ENCODE results near the gene BSG. TPM values are rescaled to one million over a fixed set of nuclear protein-coding genes. Genes with fewer than 3 reads are reported as not detected.
"Not testable (repeated sequence)": the region's sequence is repeated elsewhere in the genome, so short reads cannot be mapped to it uniquely, and the experiment has no call there.

BSG gene
- total RNA-seq, 1 donor = 94.2 TPM

GRCh38 chr19:621819-622218 lies 49.4 kb downstream of the BSG start:
- Histone ChIP-seq H3K9me3 (ENCODE audit: low read depth, low read length) (no peaks in the 10 kb centered on the region), H3K27me3 (ENCODE audit: insufficient read depth, low read length) (no peaks in the 10 kb centered on the region), H3K4me3 (ENCODE audit: low read length) (no peak overlapping the region), H3K4me1 (ENCODE audit: insufficient read depth, low read length) (no peaks in the 10 kb centered on the region)

- Histone ChIP-seq H3K4me1 (ENCODE audit: insufficient read depth, low read length) (no peaks in the 10 kb centered on the region), H3K4me3 (ENCODE audit: low read length) (no peak overlapping the region), H3K27me3 (ENCODE audit: insufficient read depth, low read length) (no peaks in the 10 kb centered on the region), H3K9me3 (ENCODE audit: low read depth, low read length) (no peaks in the 10 kb centered on the region)
Measured at GRCh38 chr19:622666-623065, 50.3 kb downstream of the BSG start.

GRCh38 chr19:623175-623916 lies 51.0 kb downstream of the BSG start:
- no peaks in the 10 kb centered on the region for H3K4me1 ChIP-seq (ENCODE audit: insufficient read depth, low read length)
- H3K9me3 ChIP-seq (ENCODE audit: low read depth, low read length) = no peaks in the 10 kb centered on the region
- no peaks in the 10 kb centered on the region for H3K27me3 ChIP-seq (ENCODE audit: insufficient read depth, low read length)
- no peak overlapping the region for H3K4me3 ChIP-seq (ENCODE audit: low read length)

GRCh38 chr19:623974-624373 lies 51.6 kb downstream of the BSG start:
- Histone ChIP-seq H3K4me3 (ENCODE audit: low read length) (no peak overlapping the region), H3K9me3 (ENCODE audit: low read depth, low read length) (no peaks in the 10 kb centered on the region), H3K4me1 (ENCODE audit: insufficient read depth, low read length) (no peaks in the 10 kb centered on the region), H3K27me3 (ENCODE audit: insufficient read depth, low read length) (no peaks in the 10 kb centered on the region)

- Histone ChIP-seq H3K4me1 (ENCODE audit: insufficient read depth, low read length) (no peaks in the 10 kb centered on the region), H3K4me3 (ENCODE audit: low read length) (no peak overlapping the region), H3K27me3 (ENCODE audit: insufficient read depth, low read length) (no peaks in the 10 kb centered on the region), H3K9me3 (ENCODE audit: low read depth, low read length) (no peaks in the 10 kb centered on the region)
Measured at GRCh38 chr19:624433-625109, 52.2 kb downstream of the BSG start.

GRCh38 chr19:625257-625656 lies 52.9 kb downstream of the BSG start:
- H3K4me3 ChIP-seq (ENCODE audit: low read length) = no peak overlapping the region
- no peaks in the 10 kb centered on the region for H3K9me3 ChIP-seq (ENCODE audit: low read depth, low read length)
- no peaks in the 10 kb centered on the region for H3K4me1 ChIP-seq (ENCODE audit: insufficient read depth, low read length)
- no peaks in the 10 kb centered on the region for H3K27me3 ChIP-seq (ENCODE audit: insufficient read depth, low read length)

GRCh38 chr19:626566-626965 lies 54.2 kb downstream of the BSG start:
- not testable (repeated sequence) for H3K4me1 ChIP-seq (ENCODE audit: insufficient read depth, low read length); H3K9me3 ChIP-seq (ENCODE audit: low read depth, low read length); H3K27me3 ChIP-seq (ENCODE audit: insufficient read depth, low read length); H3K4me3 ChIP-seq (ENCODE audit: low read length)

GRCh38 chr19:628168-628567 lies 55.8 kb downstream of the BSG start:
- Histone ChIP-seq H3K4me1 (ENCODE audit: insufficient read depth, low read length) (peaks cover 13% of the 10 kb centered on the region), H3K27me3 (ENCODE audit: insufficient read depth, low read length) (no peaks in the 10 kb centered on the region), H3K4me3 (ENCODE audit: low read length) (no peak overlapping the region), H3K9me3 (ENCODE audit: low read depth, low read length) (no peaks in the 10 kb centered on the region)

GRCh38 chr19:629515-629914 lies 57.1 kb downstream of the BSG start:
- H3K4me3 ChIP-seq (ENCODE audit: low read length); H3K27me3 ChIP-seq (ENCODE audit: insufficient read depth, low read length); H3K9me3 ChIP-seq (ENCODE audit: low read depth, low read length): not testable (repeated sequence)
- peaks cover 22% of the 10 kb centered on the region for H3K4me1 ChIP-seq (ENCODE audit: insufficient read depth, low read length)

- Histone ChIP-seq H3K4me1 (ENCODE audit: insufficient read depth, low read length) (peaks cover 22% of the 10 kb centered on the region), H3K9me3 (ENCODE audit: low read depth, low read length) (no peaks in the 10 kb centered on the region), H3K27me3 (ENCODE audit: insufficient read depth, low read length) (no peaks in the 10 kb centered on the region), H3K4me3 (ENCODE audit: low read length) (no peak overlapping the region)
Measured at GRCh38 chr19:629961-630714, 57.7 kb downstream of the BSG start.

- Histone ChIP-seq H3K9me3 (ENCODE audit: low read depth, low read length) (no peaks in the 10 kb centered on the region), H3K27me3 (ENCODE audit: insufficient read depth, low read length) (no peaks in the 10 kb centered on the region), H3K4me1 (ENCODE audit: insufficient read depth, low read length) (peaks cover 22% of the 10 kb centered on the region), H3K4me3 (ENCODE audit: low read length) (peak overlapping the region; percentile 80)
Measured at GRCh38 chr19:632579-633067, 60.2 kb downstream of the BSG start.

Other genes starting within 250 kb of the BSG start
- 4.3 TPM for gene MIER2, start 227.8 kb upstream of the BSG start, total RNA-seq
- gene C2CD4C, start 163.4 kb upstream of the BSG start, total RNA-seq = not detected
- 0.42 TPM for gene SHC2, start 111.6 kb upstream of the BSG start, total RNA-seq
- gene MADCAM1, start 76.1 kb upstream of the BSG start, total RNA-seq = not detected
- 29.6 TPM for gene TPGS1, start 65.1 kb upstream of the BSG start, total RNA-seq
- gene CDC34, start 40.8 kb upstream of the BSG start, total RNA-seq = 20.5 TPM
- 63.7 TPM for gene GZMM, start 28.5 kb upstream of the BSG start, total RNA-seq
- 0.21 TPM for gene HCN2, start 17.3 kb downstream of the BSG start, total RNA-seq
- 16.8 TPM for gene POLRMT, start 60.9 kb downstream of the BSG start, total RNA-seq
- gene FGF22, start 67.3 kb downstream of the BSG start, total RNA-seq = 0.10 TPM
- gene RNF126, start 90.6 kb downstream of the BSG start, total RNA-seq = 80.6 TPM
- gene FSTL3, start 103.8 kb downstream of the BSG start, total RNA-seq = 0.73 TPM
- 5.4 TPM for gene PRSS57, start 122.9 kb downstream of the BSG start, total RNA-seq
- gene PALM, start 136.3 kb downstream of the BSG start, total RNA-seq = not detected
- not detected for gene MISP, start 178.5 kb downstream of the BSG start, total RNA-seq
- 109 TPM for gene PTBP1, start 224.9 kb downstream of the BSG start, total RNA-seq
- not detected for gene PLPPR3, start 249.4 kb downstream of the BSG start, total RNA-seq